Hematopoietic multipotent progenitor cell treated with erythropoietin and hydrocortisone succinate and interleukin-3 and kit ligand, for 6 days (in vitro differentiated cells): Measurements from ENCODE around the gene ZSWIM7.

Experiments used
- DNase-seq: peaks from one replicate; pipeline ENCODE4 v3.0.0-alpha.2; 2015

The ZSWIM7 gene

GRCh38 chr17:15928286-15928785, 71.2 kb downstream of the ZSWIM7 start:
- no peak for DNase-seq
